ENCODE measurements around the gene NLRP4. TPM values are rescaled to one million over a fixed set of nuclear protein-coding genes. Genes with fewer than 3 reads are reported as not detected.

The NLRP4 gene
- total and polyA plus RNA-seq, 2 of the 4 experiments (the other 2 are of a cell fraction), result not detected

- H2BK20ac ChIP-seq (ENCODE audit: low read depth, low read length), result no peak overlapping the region
- H3K4me2 ChIP-seq (ENCODE audit: low read depth, low read length), result no peak overlapping the region
- no peak overlapping the region for H3K27ac ChIP-seq (ENCODE audit: insufficient read depth, low read length)
- peaks cover 27% of the 10 kb centered on the region for H3K9me3 ChIP-seq (ENCODE audit: control insufficient read depth, insufficient read depth, low read length)
- no peak for ATAC-seq (ENCODE audit: low read depth)
- H3K27me3 ChIP-seq (ENCODE audit: control insufficient read depth, insufficient read depth, low read length), result no peaks in the 10 kb centered on the region
- no peak overlapping the region for H3K23ac ChIP-seq (ENCODE audit: low read depth, low read length)
- H2AK5ac ChIP-seq (ENCODE audit: low read depth, low read length), result no peak overlapping the region
- no peak overlapping the region for H2BK15ac ChIP-seq (ENCODE audit: low read depth, low read length)
- no peak overlapping the region for H4K91ac ChIP-seq (ENCODE audit: insufficient read depth, low read depth, low read length)
- no peaks in the 10 kb centered on the region for H3K4me1 ChIP-seq (ENCODE audit: control insufficient read depth, insufficient read depth, low read length)
- H3K9ac ChIP-seq (ENCODE audit: low read depth, low read length), result no peak overlapping the region
- dilution Hi-C loops (cut with HindIII; ENCODE audit: low sequenced_read_pairs, unreplicated experiment), result no loop called here
- H3K79me1 ChIP-seq (ENCODE audit: low read depth in 1 of 2, low read length in 2 of 2), result no peaks in the 10 kb centered on the region
- POLR2A ChIA-PET (ENCODE audit: unreplicated experiment), result no interaction called here
- no peak overlapping the region for H2AFZ ChIP-seq (replicated peaks; ENCODE audit: low read length, poor library complexity)
- CTCF ChIA-PET, result no interaction called here
- no TSS peak for BruUV-seq (replicated peaks)
- no peaks in the 10 kb centered on the region for H4K20me1 ChIP-seq (ENCODE audit: insufficient read depth, low read length)
- H3K18ac ChIP-seq (ENCODE audit: low read depth, low read length), result no peak overlapping the region
- WGBS, 2 experiments (ENCODE audit: extremely low coverage in 2 of 2, insufficient read length in 1 of 2), result 60% methylated on average over 2 of the region's 7 CpGs; no CpG with 5 or more reads in 1 of the 2 experiments
- no peak overlapping the region for H3K56ac ChIP-seq (ENCODE audit: extremely low read depth, insufficient read depth, low read length)
- no peak overlapping the region for H2AK9ac ChIP-seq (replicated peaks; ENCODE audit: low read depth, low read length, poor library complexity)
- no peak overlapping the region for H3K4ac ChIP-seq (ENCODE audit: low read depth, low read length)
- H2BK5ac ChIP-seq (ENCODE audit: low read depth, low read length, poor library complexity, severe bottlenecking), result no peak overlapping the region
- H3K36me3 ChIP-seq (ENCODE audit: control insufficient read depth, insufficient read depth, low read length), result no peaks in the 10 kb centered on the region
- no peak overlapping the region for H3K14ac ChIP-seq (replicated peaks; ENCODE audit: low read depth, low read length)
- no peak overlapping the region for H4K5ac ChIP-seq (ENCODE audit: low read depth, low read length)
- H3K9me1 ChIP-seq (ENCODE audit: insufficient read depth, low read length), result no peaks in the 10 kb centered on the region
- intact Hi-C loops (cut with micrococcal nuclease), result no loop called here
- no peak overlapping the region for H3K4me3 ChIP-seq (ENCODE audit: insufficient read depth, low read depth, low read length)
- in situ Hi-C loops (cut with MboI; ENCODE audit: low sequenced_read_pairs), result no loop called here
- no peak overlapping the region for H4K8ac ChIP-seq (ENCODE audit: low read depth in 2 of 2, low read length in 2 of 2)
- no peak for DNase-seq
- H2BK120ac ChIP-seq (ENCODE audit: low read depth, low read length), result no peak overlapping the region
- TF ChIP-seq RAD21 (IDR thresholded peaks at IDR 0.05; ENCODE audit: low read length) (no peak), CTCF (conservative IDR thresholded peaks at IDR 0.05; ENCODE audit: low read depth, low read length) (no peak), POLR2A (IDR thresholded peaks at IDR 0.05; ENCODE audit: low read depth, low read length) (no peak), BHLHE40 (IDR thresholded peaks at IDR 0.05; ENCODE audit: low read depth, low read length) (no peak)
These were observed 30.8 kb downstream of the NLRP4 start for GRCh38 chr19:55867101-55867500.
